ENCODE results near the gene PTPN14. TPM values are rescaled to one million over a fixed set of nuclear protein-coding genes. Genes with fewer than 3 reads are reported as not detected.

Gene PTPN14
- total RNA-seq, 2 donors from 2014 or later, result 9.8 to 11.8 TPM

DNA sequence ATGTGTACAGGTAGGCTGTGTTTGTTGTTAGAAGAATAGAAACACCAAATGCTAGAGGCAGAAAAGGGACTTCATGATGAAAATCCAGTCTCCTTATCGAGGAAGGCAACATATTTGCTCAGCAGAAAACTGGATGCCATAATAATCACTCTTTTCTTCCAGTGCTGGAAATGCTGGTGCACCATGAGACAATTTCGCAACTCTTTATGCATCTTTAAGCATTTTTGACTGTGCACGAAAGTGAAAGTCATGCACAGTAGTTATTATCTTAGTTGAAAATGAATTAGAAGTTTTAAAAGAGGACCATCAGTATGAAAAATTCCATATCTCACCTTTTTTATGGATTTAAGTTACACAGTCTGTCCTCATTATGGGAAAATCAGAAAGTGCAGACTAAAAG lies 241.4 kb downstream of the PTPN14 start:
- H3K9ac ChIP-seq (ENCODE audit: low read depth in 2 of 2, low read length in 2 of 2), result no peak overlapping the region
- H3K36me3 ChIP-seq, result no peaks in the 10 kb centered on the region
- no peak for TF ChIP-seq CTCF (IDR thresholded peaks at IDR 0.05)
- intact Hi-C loops (cut with DNase I), result no loop called here
- H3K9me3 ChIP-seq, result no peaks in the 10 kb centered on the region
- H3K4me3 ChIP-seq, result no peak overlapping the region
- no peak overlapping the region for H3K27ac ChIP-seq
- H3K4me1 ChIP-seq, result no peaks in the 10 kb centered on the region
- H3K27me3 ChIP-seq, result no peaks in the 10 kb centered on the region
- no peak for DNase-seq

GRCh38 chr1:214306269-214306668 lies 245.1 kb downstream of the PTPN14 start:
- Histone ChIP-seq H3K4me1 (no peaks in the 10 kb centered on the region), H3K27me3 (no peaks in the 10 kb centered on the region), H3K27ac (no peak overlapping the region), H3K4me3 (no peak overlapping the region), H3K9me3 (no peaks in the 10 kb centered on the region), H3K36me3 (no peaks in the 10 kb centered on the region), H3K9ac (ENCODE audit: low read depth in 2 of 2, low read length in 2 of 2) (no peak overlapping the region)
- TF ChIP-seq CTCF (IDR thresholded peaks at IDR 0.05), result no peak
- no peak for DNase-seq
- intact Hi-C loops (cut with DNase I), result no loop called here

DNA sequence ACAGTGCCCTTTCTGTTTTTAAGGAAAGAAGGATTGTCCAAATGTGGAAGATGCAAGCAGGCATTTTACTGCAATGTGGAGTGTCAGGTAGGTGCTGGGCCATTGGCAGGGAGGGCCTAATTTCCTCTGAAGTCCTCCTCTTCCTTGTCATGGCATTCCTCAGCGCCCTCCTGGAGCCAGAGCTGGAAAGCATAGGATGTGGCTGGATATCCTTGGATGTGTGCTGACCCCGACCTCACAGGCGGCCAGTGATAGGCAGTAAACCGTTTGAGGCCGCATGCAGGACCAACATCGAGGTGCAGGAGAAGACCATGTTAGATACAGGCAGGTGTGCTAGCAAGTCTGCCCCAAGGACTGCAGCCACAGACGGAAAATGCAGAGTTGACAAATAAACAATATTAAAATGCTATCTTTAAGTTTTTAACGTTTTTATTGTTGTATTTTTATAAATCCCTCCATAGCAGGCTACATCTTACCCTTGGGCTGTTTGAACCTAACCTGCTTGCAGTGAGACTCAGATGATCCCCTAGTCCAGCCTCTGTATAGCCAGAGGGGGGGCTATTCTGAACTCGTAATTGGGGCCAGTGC lies 246.1 kb downstream of the PTPN14 start:
- intact Hi-C loops (cut with DNase I), result no loop called here
- no peak overlapping the region for H3K4me3 ChIP-seq
- no peaks in the 10 kb centered on the region for H3K36me3 ChIP-seq
- no peaks in the 10 kb centered on the region for H3K9me3 ChIP-seq
- TF ChIP-seq CTCF (IDR thresholded peaks at IDR 0.05), result no peak
- H3K9ac ChIP-seq (ENCODE audit: low read depth in 2 of 2, low read length in 2 of 2), result no peak overlapping the region
- H3K4me1 ChIP-seq, result no peaks in the 10 kb centered on the region
- DNase-seq, result no peak
- H3K27ac ChIP-seq, result no peak overlapping the region
- no peaks in the 10 kb centered on the region for H3K27me3 ChIP-seq

- no peaks in the 10 kb centered on the region for H3K4me1 ChIP-seq
- H3K9me3 ChIP-seq, result no peaks in the 10 kb centered on the region
- no peak for TF ChIP-seq CTCF (IDR thresholded peaks at IDR 0.05)
- no peak overlapping the region for H3K4me3 ChIP-seq
- intact Hi-C loops (cut with DNase I), result no loop called here
- H3K27me3 ChIP-seq, result no peaks in the 10 kb centered on the region
- H3K27ac ChIP-seq, result no peak overlapping the region
- H3K9ac ChIP-seq (ENCODE audit: low read depth in 2 of 2, low read length in 2 of 2), result no peak overlapping the region
- no peaks in the 10 kb centered on the region for H3K36me3 ChIP-seq
- no peak for DNase-seq
Measured at GRCh38 chr1:214303141-214303930, 248.1 kb downstream of the PTPN14 start.

DNA sequence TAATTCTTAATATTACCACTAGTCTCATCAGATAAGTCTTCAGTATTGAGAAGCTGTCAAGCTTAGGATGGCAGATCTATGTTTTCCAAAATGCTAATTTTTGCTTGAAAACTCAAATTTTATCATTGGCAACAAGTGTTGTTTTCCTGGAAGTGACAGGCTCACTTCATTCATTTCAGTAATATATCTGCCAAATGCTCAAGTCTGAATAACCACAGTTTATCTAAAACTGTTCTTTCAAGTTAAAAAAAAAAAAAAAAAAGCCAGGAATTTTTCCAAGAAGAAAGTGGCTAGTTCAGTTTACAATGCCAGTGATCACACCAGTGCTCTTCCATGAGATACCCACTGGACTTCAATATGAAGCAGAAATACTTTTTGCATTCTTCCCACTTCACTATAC lies 249.9 kb downstream of the PTPN14 start:
- Histone ChIP-seq H3K9me3 (no peaks in the 10 kb centered on the region), H3K4me3 (no peak overlapping the region), H3K27me3 (no peaks in the 10 kb centered on the region), H3K36me3 (no peaks in the 10 kb centered on the region), H3K4me1 (no peaks in the 10 kb centered on the region), H3K9ac (ENCODE audit: low read depth in 2 of 2, low read length in 2 of 2) (no peak overlapping the region), H3K27ac (no peak overlapping the region)
- DNase-seq, result no peak
- no peak for TF ChIP-seq CTCF (IDR thresholded peaks at IDR 0.05)
- intact Hi-C loops (cut with DNase I), result no loop called here
